NCI-H774 (cell line): Measurements from ENCODE around the gene BID.

ENCODE experiments used
- DNase-seq: peaks from one replicate; lab custom pipeline; 2025; lab: John Stamatoyannopoulos, UW

BID gene

GRCh38 chr22:17783773-17784480 lies 9.7 kb upstream of the BID start:
- DNase-seq: no peak

DNA sequence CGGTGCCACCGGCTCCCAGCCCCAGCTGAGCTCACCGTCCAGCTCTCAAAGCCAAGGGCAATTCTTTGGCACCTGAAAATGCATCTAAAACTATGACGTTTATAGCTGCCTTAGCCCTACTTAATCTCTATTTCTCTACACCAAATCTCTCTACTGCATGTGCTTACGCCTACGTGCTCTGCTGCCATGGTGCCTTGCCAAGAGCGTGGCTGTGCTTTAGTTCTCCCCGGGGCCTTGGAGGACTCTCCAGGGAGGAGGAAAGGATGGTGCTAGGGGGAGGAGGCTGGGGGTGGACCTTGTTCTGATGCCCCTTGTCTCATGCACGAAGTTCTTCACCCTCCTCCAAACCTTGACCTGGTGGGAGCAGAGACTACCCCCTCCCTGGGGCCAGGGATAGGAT lies 9.0 kb upstream of the BID start:
- no peak for DNase-seq

DNA sequence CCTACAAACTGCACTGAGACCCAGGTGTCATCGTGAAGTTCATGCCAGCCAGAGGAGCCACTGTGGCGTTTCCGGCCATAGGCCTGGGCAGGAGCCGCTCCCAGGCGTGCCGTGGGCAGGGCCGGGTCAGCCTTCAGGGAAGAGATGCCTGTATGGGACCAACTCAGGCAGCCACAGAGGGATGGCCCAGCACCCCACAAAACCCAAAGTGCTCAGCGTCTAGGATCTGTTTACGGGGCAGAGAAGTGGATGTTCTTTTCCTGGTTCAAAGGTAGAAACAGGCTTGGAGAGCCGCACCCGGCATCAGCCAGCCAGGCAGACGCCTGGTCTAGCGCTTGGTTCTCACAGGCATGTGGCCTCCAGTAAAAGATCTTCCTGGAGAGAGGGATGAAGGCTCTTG lies 8.4 kb upstream of the BID start:
- no peak for DNase-seq

- no peak for DNase-seq
Observed at GRCh38 chr22:17782158-17782557, 7.9 kb upstream of the BID start.

- DNase-seq: no peak
Observed at GRCh38 chr22:17781319-17782031, 7.2 kb upstream of the BID start.

DNA sequence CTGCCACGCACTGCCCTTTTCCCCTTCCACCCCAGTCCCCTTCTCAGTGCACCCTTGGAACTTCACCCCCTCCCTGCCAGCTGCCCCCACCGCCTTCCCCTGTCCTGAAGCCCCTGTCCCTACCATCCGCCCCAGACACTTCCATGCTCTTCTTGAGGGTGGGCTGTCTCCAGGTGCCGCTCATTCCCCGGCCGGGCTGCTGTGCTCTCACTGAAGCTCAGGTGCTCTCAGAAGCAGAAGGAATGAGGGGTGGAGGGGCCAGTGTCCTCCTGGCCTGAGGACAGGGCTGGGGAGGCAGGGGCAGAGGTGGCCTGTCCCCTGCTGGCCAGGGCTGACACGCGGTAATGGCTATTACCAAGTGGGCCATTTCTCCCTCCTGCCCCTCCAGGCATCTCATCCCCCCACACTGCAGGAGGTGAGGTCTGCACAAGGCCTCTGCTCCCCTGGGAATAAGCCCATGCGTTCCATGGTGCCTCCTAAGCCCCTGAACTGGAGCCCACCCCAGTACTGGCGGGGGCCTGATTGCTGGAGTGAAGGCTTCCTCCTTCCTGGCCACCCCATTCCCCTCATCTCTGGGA lies 6.6 kb upstream of the BID start:
- no peak for DNase-seq

DNA sequence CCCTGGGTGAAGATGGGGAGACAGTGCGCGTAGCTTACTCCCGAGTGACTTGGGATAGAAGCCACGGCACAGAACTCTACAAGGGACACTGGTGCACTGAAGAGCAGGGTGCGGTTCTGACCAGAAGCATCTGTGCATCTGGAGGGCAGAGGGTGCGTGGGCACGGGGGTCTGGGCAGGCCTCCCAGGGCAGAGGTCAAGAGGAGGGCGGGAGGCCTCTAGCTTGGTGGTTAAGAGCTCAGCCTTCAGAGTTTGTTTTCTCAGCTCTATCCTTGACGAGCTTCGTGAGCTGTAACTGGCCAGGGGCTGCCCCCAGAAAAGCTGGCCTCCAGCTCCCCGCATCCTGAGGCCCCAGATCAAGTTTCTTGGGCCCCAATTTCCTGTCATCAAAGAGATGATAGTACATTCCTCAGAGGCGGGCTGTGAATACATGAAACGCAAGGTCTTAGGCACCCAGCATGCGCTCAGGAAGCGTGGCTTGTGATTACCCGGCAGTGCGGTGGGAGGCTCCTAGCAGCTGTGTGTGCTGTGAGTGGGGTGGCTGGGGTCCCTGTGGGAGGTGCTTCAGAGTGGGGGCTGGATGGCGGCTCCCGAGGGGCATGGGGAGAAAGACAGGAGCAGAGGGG lies 6.0 kb upstream of the BID start:
- DNase-seq: no peak

DNA sequence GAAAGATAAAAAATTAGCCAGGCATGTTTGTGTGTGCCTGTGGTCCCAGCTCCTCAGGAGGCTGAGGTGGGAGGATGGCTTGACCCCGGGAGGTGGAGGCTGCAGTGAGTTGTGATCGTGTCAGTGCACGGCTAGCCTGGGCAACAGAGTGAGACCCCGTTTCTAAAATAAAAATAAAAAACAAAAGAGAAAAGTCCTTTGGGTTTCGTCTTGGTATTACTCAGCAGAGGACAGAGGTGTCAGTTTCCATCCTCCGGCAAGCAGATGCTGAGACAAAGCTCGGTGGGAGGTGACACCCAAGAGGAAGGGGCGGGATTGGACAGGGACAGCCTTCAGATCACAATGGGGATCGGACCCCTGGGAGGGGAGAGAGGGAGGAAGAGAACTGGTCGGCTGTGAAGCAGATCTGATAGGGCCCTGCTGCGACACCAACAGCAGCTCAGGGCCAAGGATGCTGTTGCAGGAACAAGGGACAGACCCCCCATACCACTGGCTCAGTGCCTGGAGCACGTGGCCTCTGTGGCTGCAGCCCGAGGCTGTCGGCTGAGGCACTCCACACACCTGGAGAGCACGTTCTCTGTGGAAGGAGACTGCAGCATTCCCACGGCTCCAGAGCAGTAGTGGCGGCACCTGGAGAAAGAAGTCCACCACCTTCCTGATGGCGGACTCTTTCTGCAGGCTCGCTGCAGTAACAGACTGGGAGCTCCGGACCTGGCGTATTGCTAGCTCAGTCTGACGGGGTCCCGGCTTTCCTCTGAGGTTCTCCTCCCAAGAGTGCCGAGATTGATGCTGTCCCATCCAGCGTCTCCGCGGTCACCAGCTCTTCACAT lies 5.2 kb upstream of the BID start:
- DNase-seq: no peak

DNA sequence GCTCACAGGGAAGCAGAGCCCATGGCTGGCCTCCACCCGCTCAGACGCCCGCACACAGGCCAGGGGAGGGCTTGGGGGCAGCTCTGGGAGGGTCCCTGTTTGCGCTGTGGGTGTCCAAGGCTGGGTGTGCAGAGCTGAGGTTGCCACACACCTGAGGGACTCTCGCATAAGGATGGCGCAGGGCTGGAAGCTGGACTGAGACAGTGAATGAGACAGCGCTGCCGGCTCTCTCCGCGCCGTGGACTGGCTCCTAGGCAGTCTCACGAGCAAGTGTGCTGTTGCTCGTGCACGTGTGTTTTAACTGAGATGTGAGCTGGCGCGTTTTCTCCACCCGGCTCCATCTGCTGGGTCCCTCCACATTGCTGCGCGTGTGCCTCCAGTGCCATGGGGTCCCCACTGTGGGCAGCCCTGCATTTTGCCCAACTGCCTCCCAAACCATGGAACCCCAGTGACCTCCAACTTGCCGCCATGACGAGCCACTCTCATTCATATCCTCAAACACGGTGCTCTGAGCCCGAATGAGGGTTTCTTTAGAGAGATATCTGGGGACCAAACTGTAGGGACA lies 4.2 kb upstream of the BID start:
- no peak for DNase-seq

DNA sequence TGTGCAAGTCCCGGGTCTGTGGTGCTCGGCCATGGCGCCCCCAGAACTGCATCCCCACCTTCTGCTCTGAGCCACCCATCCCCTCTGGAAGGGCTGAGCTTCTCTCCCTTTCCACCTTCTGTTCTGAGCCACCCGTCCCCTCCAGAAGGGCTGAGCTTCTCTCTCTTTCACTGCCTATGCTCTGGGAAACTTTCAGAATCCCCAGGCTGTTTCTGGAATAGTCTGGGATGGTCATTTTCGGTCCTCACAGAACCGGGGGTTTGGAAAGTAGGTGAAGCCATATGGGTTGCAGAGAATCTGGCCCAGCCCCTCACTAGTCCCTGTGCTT lies 3.4 kb upstream of the BID start:
- no peak for DNase-seq

DNA sequence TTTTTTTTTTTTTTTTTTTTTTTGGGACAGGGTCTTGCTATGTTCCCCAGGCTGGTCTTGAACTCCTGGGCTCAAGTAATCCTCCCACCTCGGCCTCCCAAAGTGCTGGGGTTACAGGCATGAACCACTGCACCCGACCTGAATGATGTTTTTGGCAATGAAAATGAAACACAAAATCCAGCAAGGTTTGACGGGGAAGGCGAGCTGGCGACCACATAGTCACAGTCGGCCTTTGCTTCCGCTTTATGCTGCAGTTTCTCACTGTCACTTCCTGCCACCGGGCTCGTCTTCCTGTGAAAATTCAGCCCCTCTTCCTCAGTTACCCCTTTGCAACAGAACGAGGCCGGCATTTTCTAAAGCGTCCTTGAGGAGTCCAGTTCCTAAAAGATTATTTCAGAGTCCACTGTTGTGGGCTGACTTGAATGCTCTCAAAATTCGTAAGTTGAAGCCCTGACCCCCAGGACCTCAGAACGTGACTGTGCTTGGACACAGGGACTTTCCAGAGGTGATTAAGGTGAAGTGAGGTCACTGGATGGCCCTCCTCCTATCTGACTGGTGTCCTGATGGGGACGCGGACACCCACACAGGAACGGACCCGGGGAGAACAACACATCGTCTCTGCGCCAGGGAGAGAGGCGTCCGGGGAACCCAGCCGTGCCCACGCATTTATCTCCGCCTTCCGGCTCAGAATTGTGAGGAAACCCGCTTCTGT lies 2.9 kb upstream of the BID start:
- no peak for DNase-seq

GRCh38 chr22:17775781-17776465 lies 1.7 kb upstream of the BID start:
- no peak for DNase-seq

- DNase-seq: no peak
Observed at GRCh38 chr22:17774926-17775685, 837 bp upstream of the BID start.

DNA sequence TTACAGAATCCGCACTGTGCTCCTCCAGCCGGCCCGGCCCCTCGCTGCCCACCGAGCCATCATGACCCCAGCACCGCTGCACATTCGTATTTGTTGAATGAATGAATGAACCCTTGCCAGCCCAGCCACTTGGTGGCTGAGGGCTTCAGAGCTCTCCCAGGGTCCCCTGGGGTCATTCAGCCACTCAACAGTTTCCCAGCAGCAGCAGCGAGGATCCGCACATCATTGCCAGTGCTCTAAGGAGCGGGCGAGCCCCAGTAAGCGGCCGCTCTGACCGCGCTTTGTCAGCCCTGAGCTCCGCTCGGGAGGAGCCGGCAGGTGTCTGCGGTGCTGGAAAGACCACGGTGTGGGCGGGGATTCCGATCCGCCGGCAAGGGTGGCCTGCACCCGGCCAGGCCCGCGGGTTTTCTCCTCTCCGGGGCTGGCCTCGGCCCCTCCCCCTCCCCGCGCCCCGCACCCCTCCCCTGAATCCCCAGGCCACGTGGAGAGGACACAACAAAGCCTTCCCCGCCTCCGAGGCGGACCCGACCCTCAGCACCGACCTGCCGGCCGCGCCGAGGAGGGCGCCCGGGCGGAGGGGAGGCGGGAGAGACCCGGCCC lies 563 bp downstream of the BID start:
- peak; percentile 41 for DNase-seq

DNA sequence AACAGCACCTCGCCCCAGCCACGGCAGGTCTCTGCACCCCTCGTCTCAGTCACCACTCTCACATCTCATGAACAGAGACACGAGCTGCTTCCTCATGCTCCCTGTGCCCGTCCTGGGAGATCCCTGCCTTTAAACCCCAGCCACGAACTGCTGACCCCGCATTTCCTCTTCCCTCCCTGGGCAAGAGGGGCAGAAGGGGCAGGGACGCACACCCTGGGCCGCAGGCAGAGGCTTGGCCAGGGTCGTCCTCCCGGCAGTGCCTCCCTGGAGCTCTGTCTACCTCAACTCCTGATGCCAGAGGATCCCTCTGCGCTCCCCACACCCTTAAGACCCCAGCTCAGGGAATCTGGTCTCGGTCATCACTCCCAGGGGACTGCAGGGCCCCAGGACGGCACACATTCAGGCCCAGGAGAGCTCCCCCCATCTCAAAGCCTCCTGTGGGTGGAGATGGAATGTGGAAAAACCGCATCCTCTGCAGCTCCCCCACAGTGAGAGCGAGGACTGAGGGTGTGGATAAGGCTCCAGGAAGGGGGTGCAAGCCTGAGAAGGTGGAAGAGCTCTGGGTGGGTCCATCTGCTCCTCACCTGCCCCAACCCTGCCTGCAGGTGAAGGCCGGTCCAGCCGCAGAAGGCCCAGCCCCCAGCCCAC lies 1.2 kb downstream of the BID start:
- DNase-seq: no peak

DNA sequence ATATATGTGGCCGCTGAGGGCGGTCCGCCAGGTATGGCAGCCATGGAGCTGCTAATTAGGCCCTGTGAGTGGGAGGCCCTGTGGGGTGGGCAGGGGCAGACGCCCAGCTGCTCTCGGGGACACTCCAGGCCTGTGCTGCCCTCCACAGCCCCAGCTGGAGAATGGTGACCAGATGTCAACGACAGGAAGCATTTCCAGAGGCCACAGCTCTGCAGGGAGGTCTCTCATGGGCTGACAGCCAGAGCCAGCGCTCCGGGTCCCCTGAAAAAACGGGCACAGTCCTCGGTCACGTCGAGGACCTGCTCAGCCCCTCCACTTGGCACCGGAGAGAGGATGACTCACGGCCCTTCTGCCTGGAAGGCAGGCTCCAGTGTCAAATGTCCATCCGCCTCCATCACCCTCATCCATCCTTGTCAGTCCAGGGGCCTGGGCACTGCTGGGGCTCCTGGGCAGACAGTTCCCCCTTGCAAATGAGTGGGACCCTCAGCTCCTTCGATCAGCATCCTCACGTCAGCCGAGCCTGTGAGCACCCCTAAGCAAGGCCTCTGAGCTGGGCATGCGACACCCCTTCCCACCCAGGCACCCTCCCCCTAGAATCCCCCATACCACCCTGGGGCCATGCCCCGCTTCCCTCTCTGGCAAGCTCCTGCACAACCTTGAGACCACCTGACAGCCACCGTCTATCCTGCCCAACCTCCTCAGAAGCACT lies 1.9 kb downstream of the BID start:
- no peak for DNase-seq

DNA sequence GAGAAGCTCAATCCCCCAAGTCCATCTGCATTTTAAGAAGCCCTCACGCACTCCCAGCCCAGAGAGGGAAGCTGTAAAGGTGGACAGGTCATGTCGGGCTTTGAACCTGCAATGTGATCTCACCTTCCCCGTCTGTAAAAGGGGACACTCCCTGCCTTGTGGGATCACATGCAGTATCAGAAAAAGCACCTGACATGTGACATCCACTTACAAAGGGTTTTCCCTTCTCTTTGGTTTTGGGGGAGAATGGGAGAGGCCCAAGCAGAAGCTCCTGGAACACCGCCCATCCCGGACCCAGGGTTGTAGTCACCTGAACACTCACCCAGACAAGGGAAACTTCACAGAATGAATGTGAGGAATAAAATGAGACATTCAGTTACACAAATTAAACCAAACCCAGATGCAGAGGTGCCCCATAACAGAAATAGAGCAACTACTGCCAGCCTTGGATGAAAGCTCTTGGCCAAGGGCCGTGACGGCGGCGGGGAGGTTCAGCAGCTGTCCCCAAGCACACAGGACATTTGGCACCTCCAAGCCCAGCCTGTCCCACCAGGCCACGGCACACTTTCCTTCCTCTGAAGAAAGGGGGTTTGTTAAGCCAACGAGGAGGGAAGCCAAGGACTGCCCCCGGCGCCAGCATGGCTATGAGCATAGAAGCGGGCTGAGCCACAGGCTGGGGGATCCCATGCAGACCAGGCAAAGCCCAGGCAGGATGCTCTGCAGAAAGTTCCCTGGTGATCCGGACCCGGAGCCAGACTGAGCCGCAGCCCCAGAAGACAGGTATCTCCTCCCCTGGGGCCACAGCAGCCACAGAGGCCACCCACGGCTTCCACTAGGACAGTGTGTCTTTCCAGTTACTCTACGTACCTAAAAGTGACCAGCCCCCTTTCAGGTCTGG lies 3.8 kb downstream of the BID start:
- no peak for DNase-seq
